ENCODE measurements around the gene CEMIP. TPM values are rescaled to one million over a fixed set of nuclear protein-coding genes. Genes with fewer than 3 reads are reported as not detected.

CEMIP gene
- total RNA-seq, 4 donors from 2014 or later = 0.11 to 2.0 (median 0.98) TPM

DNA sequence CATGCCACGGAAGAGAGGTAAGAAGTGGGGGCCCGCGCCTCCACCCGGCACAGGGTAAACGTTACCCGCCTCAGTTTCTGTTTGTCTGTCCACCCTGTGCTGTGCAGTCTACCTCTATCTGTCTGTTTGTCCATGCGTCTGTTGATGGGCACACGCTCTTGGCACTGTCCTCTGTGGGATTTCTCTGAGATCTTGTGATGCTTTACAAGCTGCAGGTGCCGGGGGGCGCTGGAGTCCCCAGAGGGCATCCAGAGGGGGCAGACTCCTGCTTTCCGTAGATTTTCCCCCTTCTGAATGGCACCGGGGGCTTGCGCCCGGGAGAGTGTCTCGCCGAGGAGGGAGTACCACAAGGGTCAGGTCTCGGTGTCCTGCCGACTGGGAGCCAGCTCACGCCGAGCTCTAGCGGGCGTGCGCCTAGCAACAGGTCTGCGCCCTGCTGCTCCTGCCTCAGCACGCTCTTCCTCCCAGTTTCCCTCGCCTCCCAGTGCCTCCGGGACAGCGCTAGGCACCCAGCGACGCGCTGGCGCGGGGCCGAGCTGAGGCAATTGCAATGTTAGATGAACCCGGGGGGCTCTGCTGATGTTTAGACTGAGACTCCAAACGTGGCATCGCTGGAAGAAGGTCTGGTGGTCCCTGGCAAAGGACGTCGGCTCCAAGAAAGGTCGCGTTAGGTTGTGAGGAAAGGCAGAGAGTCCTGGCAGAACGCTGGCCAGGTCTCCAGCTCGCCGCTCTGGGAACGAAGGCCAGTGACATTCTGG is 667 bp downstream of the CEMIP start:
- peak; percentile 8 to 17 for DNase-seq
- intact Hi-C loops (cut with DNase I) = loop anchor here (5.0 to 10.0 kb wide), 4 partner anchors 155 to 323 kb away; no protein-coding TSS in a partner anchor
- 1 to 5% methylated on average over 22 to 39 of the region's 45 CpGs for WGBS, 2 donors

DNA sequence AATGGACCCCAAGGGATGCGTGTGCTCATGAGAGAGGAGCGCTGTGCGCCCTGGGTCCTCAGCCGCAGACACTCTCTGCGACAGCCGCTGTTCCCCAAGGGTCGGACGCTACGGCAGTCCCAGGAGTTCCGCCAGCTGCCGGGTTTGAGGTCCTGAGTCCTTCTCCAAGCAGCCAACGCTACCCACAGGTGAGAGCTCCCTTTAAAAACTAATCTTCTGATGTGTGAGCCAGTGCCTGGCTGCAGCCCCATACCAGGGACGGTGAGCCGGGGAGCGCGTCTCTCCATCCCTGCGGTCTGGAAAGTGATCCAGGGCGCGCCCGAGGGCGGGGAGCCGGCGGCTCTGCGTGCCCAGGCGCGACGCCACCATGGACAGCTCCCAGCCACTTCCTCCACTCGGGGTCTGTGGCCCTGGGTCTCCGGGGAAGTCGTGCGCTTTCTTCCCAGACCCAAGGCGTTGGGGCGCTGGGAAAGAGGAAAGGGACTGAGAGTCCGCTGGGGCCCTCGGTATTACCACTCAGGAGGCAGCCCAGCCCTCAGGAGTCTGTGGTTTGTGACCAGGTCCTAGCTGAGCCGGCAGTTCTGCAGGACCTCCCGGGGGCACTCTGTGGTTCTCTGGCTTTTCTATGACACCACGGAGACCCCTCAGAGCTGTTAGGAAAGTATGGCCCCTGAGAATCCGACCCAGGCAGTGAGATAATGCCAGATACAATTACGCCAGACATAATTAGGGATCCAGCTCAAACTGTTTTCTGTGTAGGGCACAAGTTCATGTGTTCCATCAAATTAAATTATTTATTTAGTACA is 1.4 kb downstream of the CEMIP start:
- Histone ChIP-seq H3K4me1 (peaks cover 18 to 38% of the 10 kb centered on the region in 2 donors), H3K27ac (no peak overlapping the region), H3K4me3 (replicated peaks in 1 of 3) (no peak overlapping the region), H3K27me3 (no peaks in the 10 kb centered on the region), H3K9me3 (no peaks in the 10 kb centered on the region), H3K36me3 (no peaks in the 10 kb centered on the region)
- TF ChIP-seq POLR2A (IDR thresholded peaks at IDR 0.05) = no peak
- TF ChIP-seq, protein P1, sequence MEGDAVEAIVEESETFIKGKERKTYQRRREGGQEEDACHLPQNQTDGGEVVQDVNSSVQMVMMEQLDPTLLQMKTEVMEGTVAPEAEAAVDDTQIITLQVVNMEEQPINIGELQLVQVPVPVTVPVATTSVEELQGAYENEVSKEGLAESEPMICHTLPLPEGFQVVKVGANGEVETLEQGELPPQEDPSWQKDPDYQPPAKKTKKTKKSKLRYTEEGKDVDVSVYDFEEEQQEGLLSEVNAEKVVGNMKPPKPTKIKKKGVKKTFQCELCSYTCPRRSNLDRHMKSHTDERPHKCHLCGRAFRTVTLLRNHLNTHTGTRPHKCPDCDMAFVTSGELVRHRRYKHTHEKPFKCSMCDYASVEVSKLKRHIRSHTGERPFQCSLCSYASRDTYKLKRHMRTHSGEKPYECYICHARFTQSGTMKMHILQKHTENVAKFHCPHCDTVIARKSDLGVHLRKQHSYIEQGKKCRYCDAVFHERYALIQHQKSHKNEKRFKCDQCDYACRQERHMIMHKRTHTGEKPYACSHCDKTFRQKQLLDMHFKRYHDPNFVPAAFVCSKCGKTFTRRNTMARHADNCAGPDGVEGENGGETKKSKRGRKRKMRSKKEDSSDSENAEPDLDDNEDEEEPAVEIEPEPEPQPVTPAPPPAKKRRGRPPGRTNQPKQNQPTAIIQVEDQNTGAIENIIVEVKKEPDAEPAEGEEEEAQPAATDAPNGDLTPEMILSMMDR (IDR thresholded peaks at IDR 0.05) = no peak
- intact Hi-C loops (cut with DNase I) = no loop called here
- 7 to 8% methylated on average over 20 to 25 of the region's 40 CpGs for WGBS, 2 donors
- DNase-seq = peak; percentile 55 to 64

More for the DNA sequence above, 667 bp downstream of the CEMIP start:
- peaks cover 18 to 38% of the 10 kb centered on the region in 2 donors for H3K4me1 ChIP-seq
- no peak for TF ChIP-seq POLR2A (IDR thresholded peaks at IDR 0.05)
- TF ChIP-seq, protein P1 (IDR thresholded peaks at IDR 0.05) = no peak
- no peaks in the 10 kb centered on the region for H3K9me3 ChIP-seq
- H3K36me3 ChIP-seq = no peaks in the 10 kb centered on the region
- H3K4me3 ChIP-seq (replicated peaks in 1 of 3) = peak overlapping the region in 2 of 3 donors; percentile 18 to 37
- H3K27ac ChIP-seq = no peak overlapping the region
- H3K27me3 ChIP-seq = no peaks in the 10 kb centered on the region

DNA sequence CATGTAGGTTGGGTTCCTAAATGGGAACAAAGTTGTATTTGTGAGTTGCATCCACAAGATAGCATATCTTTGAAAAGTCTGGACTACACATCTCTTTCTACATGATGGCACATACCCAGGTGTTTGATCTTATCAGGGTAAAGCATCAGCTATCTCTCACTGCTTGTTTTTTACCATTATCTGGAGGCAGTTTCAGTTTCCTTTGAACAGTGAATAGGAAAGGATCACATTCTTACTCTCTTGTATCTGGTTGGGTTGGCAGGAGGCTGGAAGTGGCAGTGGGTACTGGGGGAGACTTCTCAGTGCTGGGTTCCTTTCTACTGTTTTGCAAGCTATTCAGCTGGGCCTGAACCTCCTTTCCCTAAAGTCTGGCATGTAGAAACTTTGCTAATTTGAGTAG is 4.1 kb downstream of the CEMIP start:
- intact Hi-C loops (cut with DNase I) = no loop called here
- no peak for DNase-seq

DNA sequence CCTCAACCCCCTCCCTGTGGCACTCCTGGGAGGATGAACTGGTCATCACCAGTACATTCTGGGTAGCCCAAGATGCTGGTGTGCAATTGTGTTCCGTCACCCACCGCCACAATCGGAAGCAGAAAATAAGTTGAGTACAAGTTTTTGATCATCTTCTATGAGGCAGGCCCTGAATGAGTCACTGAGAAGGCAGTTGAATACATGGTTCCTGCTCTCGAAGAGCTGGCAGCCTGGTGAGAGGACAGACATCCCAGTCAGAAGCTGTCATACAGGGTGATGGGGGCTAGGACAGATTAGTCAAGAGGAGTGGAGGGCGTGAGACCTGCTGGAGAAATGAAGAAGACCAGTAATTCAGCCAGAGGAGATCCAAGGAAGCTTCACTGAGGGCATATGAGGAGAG is 6.2 kb downstream of the CEMIP start:
- intact Hi-C loops (cut with DNase I) = no loop called here
- H3K9me3 ChIP-seq = no peaks in the 10 kb centered on the region
- no peak overlapping the region for H3K27ac ChIP-seq
- H3K36me3 ChIP-seq = no peaks in the 10 kb centered on the region
- DNase-seq = no peak
- TF ChIP-seq, protein P1 (IDR thresholded peaks at IDR 0.05) = no peak
- H3K4me1 ChIP-seq = peaks cover 4 to 5% of the 10 kb centered on the region in 2 donors
- H3K27me3 ChIP-seq = no peaks in the 10 kb centered on the region
- no peak overlapping the region for H3K4me3 ChIP-seq (replicated peaks in 1 of 3)
- 93 to 95% methylated on average over 5 of the region's 5 CpGs for WGBS, 2 donors

More for the DNA sequence above, 4.1 kb downstream of the CEMIP start:
- Histone ChIP-seq H3K9me3 (no peaks in the 10 kb centered on the region), H3K36me3 (no peaks in the 10 kb centered on the region), H3K4me3 (replicated peaks in 1 of 3) (no peak overlapping the region), H3K27me3 (no peaks in the 10 kb centered on the region), H3K4me1 (peaks cover 18 to 22% of the 10 kb centered on the region in 2 donors), H3K27ac (no peak overlapping the region)
- no peak for TF ChIP-seq POLR2A (IDR thresholded peaks at IDR 0.05)
- TF ChIP-seq, protein P1 (IDR thresholded peaks at IDR 0.05) = no peak
